ENCODE measurements around the gene NCAPG.

The NCAPG gene

GRCh38 chr4:17780501-17781299, 30.1 kb upstream of the NCAPG start:
- TF ChIP-seq ZFX (IDR thresholded peaks at IDR 0.05; ENCODE audit: borderline replicate concordance) (no peak), CTCF (IDR thresholded peaks at IDR 0.05) (no peak)
- no peak overlapping the region for H3K27ac ChIP-seq

- no peak within 1 kb of the TSS for H3K27ac ChIP-seq
- TF ChIP-seq CTCF (IDR thresholded peaks at IDR 0.05) (no peak), ZFX (IDR thresholded peaks at IDR 0.05; ENCODE audit: borderline replicate concordance) (no peak)
Measured at GRCh38 chr4:17781300-17782287, 29.2 kb upstream of the NCAPG start, which contains the start of gene FAM184B. Gene FAM184B, minus strand, starts transcription at chr4:17781621. Its CDS starts 322 bp downstream, at chr4:17781299.

GRCh38 chr4:17785858-17786257, 24.9 kb upstream of the NCAPG start:
- no peak for TF ChIP-seq ZFX (IDR thresholded peaks at IDR 0.05; ENCODE audit: borderline replicate concordance)
- TF ChIP-seq CTCF (IDR thresholded peaks at IDR 0.05): peak; percentile 23; the same call in 1 of the 2 replicates
- H3K27ac ChIP-seq: no peak overlapping the region

- TF ChIP-seq CTCF (IDR thresholded peaks at IDR 0.05) (no peak), ZFX (IDR thresholded peaks at IDR 0.05; ENCODE audit: borderline replicate concordance) (no peak)
- H3K27ac ChIP-seq: no peak overlapping the region
Measured at GRCh38 chr4:17786567-17786966, 24.2 kb upstream of the NCAPG start.

- H3K27ac ChIP-seq: no peak overlapping the region
- TF ChIP-seq CTCF (IDR thresholded peaks at IDR 0.05) (no peak), ZFX (IDR thresholded peaks at IDR 0.05; ENCODE audit: borderline replicate concordance) (no peak)
Measured at GRCh38 chr4:17787315-17787714, 23.5 kb upstream of the NCAPG start.

- no peak overlapping the region for H3K27ac ChIP-seq
- TF ChIP-seq ZFX (IDR thresholded peaks at IDR 0.05; ENCODE audit: borderline replicate concordance): no peak
- no peak for TF ChIP-seq CTCF (IDR thresholded peaks at IDR 0.05)
Measured at GRCh38 chr4:17788956-17789355, 21.8 kb upstream of the NCAPG start.
